HepG2 (cell line): ENCODE data around the gene TMEM267.

Source experiments
- CTCF ChIP-seq: sonication (generic); formaldehyde crosslinking; IDR thresholded peaks from 2 replicates; pipeline ENCODE4 v1.5.0; 2020; ENCODE audit warnings: mild to moderate bottlenecking, missing genetic modification reagents, moderate library complexity
- SP1 ChIP-seq, 2 experiments: fragments of 450-650 bp in 1 of 2; sonication (generic) in 1 of 2; formaldehyde crosslinking in 1 of 2; IDR thresholded peaks; 2 replicates each; pipeline versions ENCODE4 v1.4.0 to v1.6.1; 2016 to 2020; ENCODE audit warnings: missing genetic modification reagents in 1 of 2

GRCh38 chr5:43530648-43531047, 47.0 kb upstream of the TMEM267 start:
- no peak for TF ChIP-seq CTCF (CRISPR knock-in tag)
- no peak for TF ChIP-seq SP1 (IDR thresholded peaks at IDR 0.05)
- no peak for TF ChIP-seq SP1 (CRISPR knock-in tag; IDR thresholded peaks at IDR 0.05)
